ENCODE data around the gene PDZRN3. TPM values are rescaled to one million over a fixed set of nuclear protein-coding genes. Genes with fewer than 3 reads are reported as not detected.

Gene PDZRN3
- total RNA-seq, 1 donor from 2014 or later = 56.4 TPM

DNA sequence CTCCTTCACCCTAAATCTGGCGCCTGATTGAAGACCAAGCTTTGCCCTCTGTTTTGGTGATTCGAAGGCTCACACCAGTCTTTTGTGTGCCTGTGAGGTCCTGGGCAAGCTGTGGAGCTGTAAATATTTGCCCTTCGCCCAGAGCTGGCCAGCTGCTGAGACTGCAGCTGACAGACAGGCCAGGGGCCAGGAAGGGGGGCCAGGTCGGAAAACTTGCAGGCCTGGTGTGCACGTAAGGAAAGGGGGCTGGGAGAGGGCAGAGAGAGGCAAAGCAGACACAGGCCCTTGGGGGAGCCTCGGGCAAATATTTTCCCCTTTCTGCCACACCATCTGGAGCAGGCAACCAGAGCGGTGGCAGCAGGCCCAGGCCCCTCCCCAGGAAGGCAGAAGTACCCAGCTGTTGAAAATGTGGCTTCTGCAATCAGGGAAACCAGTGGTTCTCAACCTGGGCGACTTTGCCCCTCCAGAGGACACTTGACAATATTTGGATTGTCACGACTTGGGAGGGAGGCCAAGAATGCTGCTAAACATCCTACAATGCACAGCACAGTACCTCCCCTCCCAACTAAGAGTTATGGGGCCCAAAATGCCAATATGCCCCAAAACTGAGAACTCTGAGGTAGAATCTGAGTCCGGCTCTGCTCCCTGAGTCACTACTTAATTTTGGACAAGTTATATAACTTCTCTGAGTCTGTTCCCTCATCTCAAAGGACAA, 2.5 kb downstream of the PDZRN3 start:
- DNase-seq (ENCODE audit: low spot score) = peak; percentile 42

GRCh38 chr3:73621388-73621787, 3.4 kb downstream of the PDZRN3 start:
- DNase-seq (ENCODE audit: low spot score) = no peak

GRCh38 chr3:73618461-73618860, 6.3 kb downstream of the PDZRN3 start:
- DNase-seq (ENCODE audit: low spot score) = no peak

- no peak for DNase-seq (ENCODE audit: low spot score)
These were observed 8.7 kb downstream of the PDZRN3 start for GRCh38 chr3:73616056-73616455.

DNA sequence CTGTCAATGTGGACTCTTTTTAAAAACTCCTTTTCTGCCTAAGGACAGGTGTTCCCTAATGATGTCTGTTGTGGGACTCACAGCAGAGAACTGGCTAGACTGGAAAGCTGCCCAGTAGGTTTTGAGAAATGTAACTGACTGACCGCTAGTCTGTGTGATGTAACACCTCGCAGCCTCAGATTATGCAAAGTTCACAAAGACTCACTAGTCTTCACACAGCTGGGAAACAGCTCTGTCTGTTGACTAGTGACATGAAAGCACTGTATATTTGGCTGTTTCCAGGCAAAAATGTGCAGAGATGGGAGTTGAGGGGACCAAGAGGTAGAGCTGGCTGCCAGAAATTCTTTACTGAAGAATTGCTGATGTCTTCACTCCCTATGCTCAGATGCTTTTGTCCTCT, 10.3 kb downstream of the PDZRN3 start:
- peak; percentile 33 for DNase-seq (ENCODE audit: low spot score)

GRCh38 chr3:73611176-73611575, 13.6 kb downstream of the PDZRN3 start:
- DNase-seq (ENCODE audit: low spot score) = no peak

GRCh38 chr3:73610493-73610892, 14.2 kb downstream of the PDZRN3 start:
- DNase-seq (ENCODE audit: low spot score) = no peak

GRCh38 chr3:73609655-73610054, 15.1 kb downstream of the PDZRN3 start:
- no peak for DNase-seq (ENCODE audit: low spot score)

GRCh38 chr3:73609315-73609641, 15.5 kb downstream of the PDZRN3 start:
- DNase-seq (ENCODE audit: low spot score) = no peak

- no peak for DNase-seq (ENCODE audit: low spot score)
These were observed 16.1 kb downstream of the PDZRN3 start for GRCh38 chr3:73608456-73609314.

DNA sequence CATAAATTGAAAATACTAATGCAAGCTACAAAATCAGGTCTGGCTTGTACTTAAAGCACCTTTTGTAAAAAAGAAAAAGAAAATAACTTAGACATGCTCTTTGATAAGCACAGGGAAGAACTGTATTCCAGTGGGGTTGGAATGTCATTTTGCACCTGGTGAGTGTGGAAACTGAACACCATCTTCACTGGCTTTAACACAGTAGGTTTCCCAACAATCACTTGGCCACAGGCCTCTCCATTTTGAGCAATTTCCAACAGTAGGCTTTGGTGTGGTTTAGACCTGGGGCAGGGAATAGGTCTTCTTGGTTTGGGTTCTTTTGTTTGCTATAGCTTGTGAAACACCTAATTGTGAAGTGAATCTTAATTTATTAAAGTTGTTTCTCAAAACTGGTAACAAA, 18.9 kb downstream of the PDZRN3 start:
- no peak for DNase-seq (ENCODE audit: low spot score)

DNA sequence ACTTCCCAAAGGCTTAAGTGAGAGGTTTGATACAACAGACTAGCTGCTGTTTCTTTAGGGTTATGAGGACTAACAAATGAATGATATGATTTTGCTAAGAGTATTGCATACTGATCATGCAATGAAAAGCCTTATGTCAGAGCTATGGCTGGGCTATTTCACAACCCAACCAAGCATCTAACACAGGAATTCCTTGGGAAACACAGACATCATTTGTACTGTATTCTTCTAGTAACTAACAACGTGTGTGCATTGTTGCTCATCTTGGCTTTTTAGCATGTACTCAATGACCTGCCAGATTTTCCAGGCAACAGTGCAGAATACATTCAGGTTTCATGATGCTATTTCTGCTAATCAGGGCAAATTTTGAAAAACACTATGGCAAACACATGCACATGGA, 19.3 kb downstream of the PDZRN3 start:
- DNase-seq (ENCODE audit: low spot score) = no peak

DNA sequence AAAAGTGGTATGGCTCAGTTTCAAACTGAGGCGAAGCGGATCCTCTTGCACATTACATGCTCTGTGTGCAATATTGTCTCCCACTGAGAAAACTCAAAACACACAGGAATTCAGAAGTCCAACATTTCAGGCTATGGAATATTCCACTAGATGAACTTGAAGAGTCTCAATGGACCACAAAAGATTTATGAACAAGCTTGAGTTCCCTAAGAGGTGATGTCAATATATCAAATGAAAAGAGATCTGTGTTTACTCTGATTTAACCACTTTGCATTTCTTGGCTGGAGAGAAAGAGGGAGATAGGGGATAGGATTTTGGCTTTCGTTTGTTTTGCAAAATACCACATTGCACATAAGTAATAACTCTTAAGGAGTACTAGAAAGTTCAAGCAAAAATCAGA, 20.3 kb downstream of the PDZRN3 start:
- DNase-seq (ENCODE audit: low spot score) = no peak

- DNase-seq (ENCODE audit: low spot score) = no peak
These were observed 21.0 kb downstream of the PDZRN3 start for GRCh38 chr3:73603762-73604171.

DNA sequence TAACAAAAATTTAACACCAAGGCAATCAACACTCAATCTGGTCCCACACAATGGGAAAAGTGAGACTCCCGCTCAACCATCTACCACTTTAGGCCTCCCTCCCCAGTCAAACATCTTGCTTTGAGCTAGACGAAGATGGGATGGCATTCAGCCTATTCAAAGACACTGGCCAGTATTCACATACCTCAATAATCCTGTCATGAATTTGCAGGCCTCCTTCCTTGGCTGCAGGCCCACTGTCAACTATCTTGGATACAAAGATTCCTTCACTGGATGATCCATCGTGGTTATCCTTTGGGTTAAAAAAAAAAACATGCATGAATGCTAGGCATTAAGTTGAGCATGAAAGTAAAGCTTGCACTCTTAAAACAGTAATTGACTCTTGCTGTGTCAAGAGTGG, 22.6 kb downstream of the PDZRN3 start:
- no peak for DNase-seq (ENCODE audit: low spot score)

- no peak for DNase-seq (ENCODE audit: low spot score)
These were observed 23.3 kb downstream of the PDZRN3 start for GRCh38 chr3:73601481-73601880.

DNA sequence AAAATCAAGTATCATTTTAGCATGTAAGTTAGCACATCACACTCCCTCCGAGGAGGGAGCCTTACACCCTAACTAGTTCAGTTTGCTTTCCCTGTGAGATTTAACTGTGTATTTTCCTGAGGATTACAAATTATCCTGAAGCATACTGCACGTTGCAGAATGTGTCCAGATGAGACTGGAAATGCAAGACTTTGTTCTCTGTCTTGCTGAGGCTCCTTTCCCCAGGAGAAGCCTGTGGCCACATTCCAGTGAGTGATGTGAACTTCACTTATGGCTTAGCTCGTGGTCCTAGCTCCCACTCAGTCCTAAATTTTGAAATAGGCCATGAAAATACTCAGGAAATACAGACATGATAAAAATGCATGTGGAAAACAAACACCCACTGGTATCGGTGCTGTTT, 23.7 kb downstream of the PDZRN3 start:
- no peak for DNase-seq (ENCODE audit: low spot score)

DNA sequence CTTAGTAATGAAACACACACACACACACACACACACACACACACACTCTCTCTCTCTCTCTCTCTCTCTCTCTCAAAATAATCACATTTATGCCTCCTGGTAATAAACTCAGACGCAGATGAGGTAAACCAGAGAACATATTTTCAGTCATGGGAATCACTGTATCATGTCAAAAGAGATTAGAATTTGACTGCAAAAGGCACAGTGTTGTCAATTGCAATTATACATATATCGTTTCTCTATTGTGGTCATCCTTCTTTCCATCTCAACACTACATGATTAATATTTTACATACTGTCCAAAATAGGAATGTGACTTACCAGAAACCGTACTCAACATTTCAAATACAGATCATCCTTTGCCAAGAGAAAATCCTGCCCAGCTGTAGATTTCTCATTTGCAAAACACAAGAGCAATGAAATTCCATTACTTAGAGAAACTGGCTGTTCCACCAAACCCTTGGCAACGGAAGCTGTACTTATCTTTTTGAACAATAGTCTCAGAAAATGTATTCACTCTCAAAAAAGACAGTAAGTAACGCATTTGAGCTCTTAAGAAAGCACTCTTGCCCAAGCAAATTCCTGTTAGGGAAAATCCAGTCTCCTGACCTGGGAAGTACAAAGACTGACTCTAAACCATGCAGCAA, 24.3 kb downstream of the PDZRN3 start:
- DNase-seq (ENCODE audit: low spot score) = peak; percentile 34

GRCh38 chr3:73599605-73600004, 25.1 kb downstream of the PDZRN3 start:
- no peak for DNase-seq (ENCODE audit: low spot score)

DNA sequence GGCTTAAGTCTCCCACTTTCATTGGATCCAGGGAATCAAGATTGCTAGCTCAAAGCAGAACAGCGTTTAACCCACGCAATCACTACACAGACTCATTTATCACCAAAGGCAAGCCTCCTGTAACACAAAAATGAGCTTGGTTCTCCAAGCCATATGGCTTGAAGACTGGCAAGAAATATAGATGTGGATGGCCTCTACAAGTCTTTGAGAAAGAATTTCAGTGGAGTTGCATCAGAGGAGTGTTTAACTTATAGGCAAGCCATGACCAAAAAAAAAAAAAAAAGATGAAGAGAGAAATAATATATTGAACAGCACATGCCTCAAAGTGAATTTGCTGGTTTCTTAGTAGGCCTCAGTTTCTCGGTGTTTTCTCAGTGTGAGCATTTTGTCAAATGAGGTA, 27.3 kb downstream of the PDZRN3 start:
- no peak for DNase-seq (ENCODE audit: low spot score)

GRCh38 chr3:73592154-73593144, 32.3 kb downstream of the PDZRN3 start:
- DNase-seq (ENCODE audit: low spot score) = no peak
